GM12878 (cell line): ENCODE data around the gene CDC14A. TPM values are rescaled to one million over a fixed set of nuclear protein-coding genes. Genes with fewer than 3 reads are reported as not detected.

Experiments
- ATAC-seq: fragments of 200-7000 bp; cut with Tn5 transposase; 3 replicates; pipeline ENCODE4 v1.9.1; 2020; ENCODE audit warnings: mild to moderate bottlenecking, moderate library complexity
- BruUV-seq: library from RNA; stranded (reverse); fragments of 400-500 nt; replicated peaks from 2 replicates; lab custom pipeline; 2021; lab: Mats Ljungman, UMichigan
- CTCF ChIA-PET: fragments of 300-600 bp; sonication (Branson Sonifier 250); formaldehyde crosslinking; extraction: SDS; loops from one replicate; lab custom pipeline; 2021; ENCODE audit warnings: inconsistent platforms; lab: Yijun Ruan, JAX
- POLR2A ChIA-PET: fragments of 350-600 bp; formaldehyde crosslinking; extraction: SDS; loops from one replicate; lab custom pipeline; 2021; ENCODE audit warnings: inconsistent platforms; lab: Charles Lee
- RAD21 ChIA-PET: fragments of 300-600 bp; sonication (Branson Sonifier 250); formaldehyde crosslinking; loops from one replicate; lab custom pipeline; 2023; ENCODE audit warnings: antibody characterized with exemption; ENCODE audit not compliant: unreplicated experiment; lab: Charles Lee
- SMC1A ChIA-PET: fragments of 300-600 bp; sonication (Branson Sonifier 250); formaldehyde crosslinking; loops from one replicate; lab custom pipeline; 2023; ENCODE audit not compliant: unreplicated experiment, uncharacterized antibody; lab: Charles Lee
- DNase-seq: peaks from one replicate; pipeline ENCODE4 v3.0.0-alpha.2; 2011; ENCODE audit warnings: low read depth, low spot score
- FAIRE-seq: peaks from 3 replicates; lab custom pipeline; 2011; peaks lifted over from hg19 to GRCh38; lab: Jason Lieb, UNC
- H2AFZ ChIP-seq: 2 replicates; pipeline ENCODE4 v1.6.0; 2011; ENCODE audit warnings: low read depth, low read length, control low read depth; ENCODE audit not compliant: control insufficient read depth
- H3K27ac ChIP-seq: 2 replicates; pipeline ENCODE4 v1.5.1; 2011; ENCODE audit warnings: control low read depth; ENCODE audit not compliant: control insufficient read depth, insufficient read depth
- H3K27me3 ChIP-seq, 2 experiments: replicated peaks in 1 of 2; 2 replicates each; pipeline versions ENCODE4 v1.6.0 to v1.6.1; 2011; ENCODE audit warnings: low read length in 1 of 2; ENCODE audit not compliant: control insufficient read depth in 2 of 2, insufficient read depth in 2 of 2
- H3K36me3 ChIP-seq, 2 experiments: 2 replicates each; pipeline ENCODE4 v1.5.1; 2011; ENCODE audit warnings: low read length in 1 of 2; ENCODE audit not compliant: control insufficient read depth in 2 of 2, insufficient read depth in 2 of 2
- H3K4me1 ChIP-seq: 2 replicates; pipeline ENCODE4 v1.6.1; 2011; ENCODE audit warnings: mild to moderate bottlenecking, low read length, moderate library complexity, mixed read lengths; ENCODE audit not compliant: control insufficient read depth, insufficient read depth
- H3K4me2 ChIP-seq: 2 replicates; pipeline ENCODE4 v1.6.0; 2011; ENCODE audit warnings: control low read depth; ENCODE audit not compliant: control insufficient read depth, insufficient read depth
- H3K4me3 ChIP-seq: fragments of 200-600 bp; sonication (generic); 2 replicates; pipeline ENCODE4 v1.5.1; 2016
- H3K79me2 ChIP-seq: 2 replicates; pipeline ENCODE4 v1.6.0; 2011; ENCODE audit warnings: low read length; ENCODE audit not compliant: control insufficient read depth, insufficient read depth
- H3K9ac ChIP-seq: 2 replicates; pipeline ENCODE4 v1.8.0; 2011; ENCODE audit warnings: low read length, control low read depth, mixed read lengths; ENCODE audit not compliant: control insufficient read depth, insufficient read depth
- H3K9me3 ChIP-seq: replicated peaks from 3 replicates; pipeline ENCODE4 v1.5.1; 2011; ENCODE audit warnings: mild to moderate bottlenecking, low read length; ENCODE audit not compliant: control insufficient read depth, insufficient read depth
- H4K20me1 ChIP-seq: 2 replicates; pipeline ENCODE4 v1.6.0; 2011; ENCODE audit not compliant: control insufficient read depth, insufficient read depth
- BMI1 ChIP-seq: fragments of 450-650 bp; IDR thresholded peaks from 2 replicates; pipeline ENCODE4 v1.6.1; 2016; ENCODE audit warnings: mild to moderate bottlenecking, moderate library complexity, borderline replicate concordance
- FOXK2 ChIP-seq: fragments of 450-650 bp; IDR thresholded peaks from 2 replicates; pipeline ENCODE4 v1.6.1; 2017; ENCODE audit warnings: mild to moderate bottlenecking, moderate library complexity
- HDAC6 ChIP-seq: fragments of 200-600 bp; sonication (generic); IDR thresholded peaks from one replicate; pipeline ENCODE4 v1.8.0; 2017; ENCODE audit warnings: antibody characterized with exemption; ENCODE audit not compliant: unreplicated experiment
- IRF3 ChIP-seq: fragments of 450-650 bp; IDR thresholded peaks from 2 replicates; pipeline ENCODE4 v1.6.1; 2014; ENCODE audit warnings: mild to moderate bottlenecking
- JUNB ChIP-seq: IDR thresholded peaks from 2 replicates; pipeline ENCODE4 v1.6.1; 2016; ENCODE audit warnings: antibody characterized with exemption, mild to moderate bottlenecking
- POLR2A ChIP-seq: IDR thresholded peaks from 2 replicates; pipeline ENCODE4 v1.6.1; 2011; ENCODE audit warnings: low read depth, mild to moderate bottlenecking, low read length
- POLR2AphosphoS5 ChIP-seq: IDR thresholded peaks from 2 replicates; pipeline ENCODE4 v1.6.1; 2011; ENCODE audit warnings: mild to moderate bottlenecking, low read length, inconsistent platforms
- RUNX3 ChIP-seq: IDR thresholded peaks from 2 replicates; pipeline ENCODE4 v1.6.1; 2012; ENCODE audit warnings: low read length, inconsistent platforms
- SMAD5 ChIP-seq: IDR thresholded peaks from 2 replicates; pipeline ENCODE4 v1.6.1; 2016; ENCODE audit warnings: antibody characterized with exemption, low read depth
- SREBF1 ChIP-seq: IDR thresholded peaks from 2 replicates; pipeline ENCODE4 v1.6.1; 2012; ENCODE audit warnings: mild to moderate bottlenecking, low read length
- ZBTB4 ChIP-seq: fragments of 450-650 bp; formaldehyde crosslinking; IDR thresholded peaks from 2 replicates; pipeline ENCODE4 v1.4.0; 2022; ENCODE audit warnings: mild to moderate bottlenecking, moderate library complexity
- WGBS: methylation state at CpG from one replicate; pipeline ENCODE4 v1.1.6; 2016; ENCODE audit warnings: low lambda C conversion rate; ENCODE audit not compliant: insufficient replicate concordance, insufficient coverage; ENCODE audit errors: missing lambda C conversion rate; 5-methylcytosine and 5-hydroxymethylcytosine counted together
- in situ Hi-C: fragments of 300-500 bp; cut with MboI; formaldehyde crosslinking; loops from 9 replicates; pipeline ENCODE4 v1.14.3; 2018; ENCODE audit warnings: mixed read lengths
- intact Hi-C: fragments of 100-400 bp; cut with micrococcal nuclease; formaldehyde crosslinking; loops from one replicate; pipeline ENCODE4 v1.14.2; 2022; ENCODE audit not compliant: unreplicated experiment
- polyA plus RNA-seq, 11 experiments: library from polyadenylated mRNA; depleted of rRNA in 4 of 11; unstranded in 6 of 11; stranded (reverse) in 5 of 11; fragments of >200 nt; fragmentation: Nextera tagmentation in 4 of 11; fragmentation: Illumina TruSeq in 1 of 11; extraction: Ambion mirVana in 4 of 11; extraction: Trizol in 1 of 11; gene quantifications; 1 replicate in 1 of 11; 2 replicates in 10 of 11; pipeline versions ENCODE4 v1.2.1 to v1.2.3, GENCODE V29; 2011 to 2016; ENCODE audit warnings: inconsistent platforms in 2 of 11, missing spikeins in 2 of 11, low read depth in 1 of 11
- total RNA-seq, 4 experiments: library from RNA; depleted of rRNA in 3 of 4; stranded (reverse); fragments of >200 nt in 3 of 4; fragmentation: Illumina TruSeq in 1 of 4; extraction: Trizol in 1 of 4; gene quantifications; 2 replicates each; pipeline versions ENCODE4 v1.2.1 to v1.2.3, GENCODE V29; 2013 to 2021
- TF ChIP-seq, protein P1 (sequence below): fragments of 450-650 bp; conservative IDR thresholded peaks from 2 replicates; pipeline ENCODE4 v1.6.1; 2017; ENCODE audit warnings: mild to moderate bottlenecking, moderate library complexity

Gene CDC14A
- total and polyA plus RNA-seq, 10 of the 15 experiments (the other 5 are each of a cell fraction or from before 2014, with no cell fraction given) = 1.5 to 7.1 (median 5.5) TPM

GRCh38 chr1:100392756-100393155 is 40.5 kb downstream of the CDC14A start:
- Histone ChIP-seq H3K36me3 (peaks cover 0 to 3% of the 10 kb centered on the region in 2 experiments; a peak in 2 of 4 replicates), H4K20me1 (no peaks in the 10 kb centered on the region), H3K4me1 (peaks cover 3% of the 10 kb centered on the region; the same call in 1 of the 2 replicates), H2AFZ (no peak overlapping the region), H3K27me3 (no peaks in the 10 kb centered on the region), H3K4me3 (no peak overlapping the region), H3K9ac (no peak overlapping the region), H3K79me2 (no peaks in the 10 kb centered on the region), H3K4me2 (no peak overlapping the region), H3K27ac (no peak overlapping the region), H3K9me3 (no peaks in the 10 kb centered on the region)
- no peak for FAIRE-seq
- WGBS = 95% methylated on average over 5 of the region's 5 CpGs
- CTCF ChIA-PET = interaction anchor here (1.2 kb wide), 1 partner anchor 35 kb away, joined by 3 read pairs; no protein-coding TSS in a partner anchor
- RAD21 ChIA-PET = no interaction called here
- intact Hi-C loops = no loop called here
- TF ChIP-seq SREBF1 (no peak), JUNB (no peak), RUNX3 (no peak), BMI1 (no peak), ZBTB4 (no peak), POLR2AphosphoS5 (no peak), FOXK2 (no peak), POLR2A (no peak), HDAC6 (no peak), SMAD5 (no peak), IRF3 (no peak)
- TF ChIP-seq, protein P1, sequence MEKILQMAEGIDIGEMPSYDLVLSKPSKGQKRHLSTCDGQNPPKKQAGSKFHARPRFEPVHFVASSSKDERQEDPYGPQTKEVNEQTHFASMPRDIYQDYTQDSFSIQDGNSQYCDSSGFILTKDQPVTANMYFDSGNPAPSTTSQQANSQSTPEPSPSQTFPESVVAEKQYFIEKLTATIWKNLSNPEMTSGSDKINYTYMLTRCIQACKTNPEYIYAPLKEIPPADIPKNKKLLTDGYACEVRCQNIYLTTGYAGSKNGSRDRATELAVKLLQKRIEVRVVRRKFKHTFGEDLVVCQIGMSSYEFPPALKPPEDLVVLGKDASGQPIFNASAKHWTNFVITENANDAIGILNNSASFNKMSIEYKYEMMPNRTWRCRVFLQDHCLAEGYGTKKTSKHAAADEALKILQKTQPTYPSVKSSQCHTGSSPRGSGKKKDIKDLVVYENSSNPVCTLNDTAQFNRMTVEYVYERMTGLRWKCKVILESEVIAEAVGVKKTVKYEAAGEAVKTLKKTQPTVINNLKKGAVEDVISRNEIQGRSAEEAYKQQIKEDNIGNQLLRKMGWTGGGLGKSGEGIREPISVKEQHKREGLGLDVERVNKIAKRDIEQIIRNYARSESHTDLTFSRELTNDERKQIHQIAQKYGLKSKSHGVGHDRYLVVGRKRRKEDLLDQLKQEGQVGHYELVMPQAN = no peak
- BruUV-seq = no TSS peak
- POLR2A ChIA-PET = no interaction called here
- SMC1A ChIA-PET = no interaction called here
- no peak for ATAC-seq
- in situ Hi-C loops = no loop called here
- DNase-seq = no peak
